ENCODE measurements around the gene CYP26B1. TPM values are rescaled to one million over a fixed set of nuclear protein-coding genes. Genes with fewer than 3 reads are reported as not detected.

The CYP26B1 gene
- total RNA-seq, 1 experiment from 2014 or later: 0.05 TPM

DNA sequence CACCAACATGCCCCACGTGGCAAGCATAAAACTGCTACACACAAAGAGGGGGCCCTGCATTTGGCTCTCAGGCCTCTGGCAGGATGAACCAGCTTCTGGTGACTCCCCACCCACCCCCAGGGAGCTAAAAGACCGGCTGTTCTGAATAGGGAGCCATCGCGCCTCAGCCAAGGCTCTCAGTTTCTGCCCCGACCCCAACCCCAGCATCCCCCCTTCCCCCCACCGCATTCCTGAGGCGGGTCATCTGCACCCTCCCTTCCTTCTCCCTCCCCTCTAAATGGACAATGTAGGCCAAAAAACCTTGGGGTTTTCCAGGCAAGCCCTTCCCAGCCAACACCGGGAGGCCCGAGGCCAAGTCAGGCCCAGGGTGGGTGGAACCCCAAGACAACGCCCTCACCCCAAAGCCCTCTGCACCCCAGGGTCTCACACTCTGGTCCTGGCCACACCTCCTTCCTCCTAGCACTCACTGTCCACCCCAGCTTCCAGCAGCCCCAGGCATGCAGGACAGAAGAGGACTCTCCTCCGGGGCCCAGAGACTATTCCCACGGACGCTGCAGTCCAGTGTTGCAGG lies 5.7 kb downstream of the CYP26B1 start:
- no peak for DNase-seq (ENCODE audit: low spot score)

DNA sequence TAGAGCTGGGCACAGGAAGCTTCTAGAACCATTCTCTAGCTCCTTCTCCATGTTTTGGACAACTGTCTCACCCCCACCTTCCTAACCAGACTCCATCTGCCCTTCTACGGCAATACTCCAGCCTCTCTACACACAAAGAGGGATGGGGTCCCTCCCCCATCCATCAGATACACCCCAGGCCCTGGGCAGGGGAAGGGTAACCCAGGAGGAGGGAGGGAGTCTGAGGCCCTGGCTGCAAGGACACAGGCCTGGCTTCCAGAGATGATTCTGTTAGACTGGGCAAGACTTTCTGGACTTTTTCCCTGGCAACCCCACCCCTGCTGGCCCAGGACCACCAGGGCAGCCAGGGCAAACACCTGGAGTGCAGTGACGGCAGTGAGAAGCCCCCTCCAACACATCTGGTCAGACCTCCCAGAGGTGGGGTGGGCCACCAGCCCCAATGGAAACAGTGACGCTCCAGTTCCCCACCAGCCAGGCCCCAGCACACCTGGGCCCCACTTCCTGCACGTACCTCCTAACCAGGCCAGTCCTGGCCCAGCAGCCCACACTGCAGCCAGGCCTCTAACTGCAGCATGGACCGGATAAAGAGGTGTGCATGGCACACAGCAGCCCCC lies 6.5 kb downstream of the CYP26B1 start:
- no peak for DNase-seq (ENCODE audit: low spot score)

DNA sequence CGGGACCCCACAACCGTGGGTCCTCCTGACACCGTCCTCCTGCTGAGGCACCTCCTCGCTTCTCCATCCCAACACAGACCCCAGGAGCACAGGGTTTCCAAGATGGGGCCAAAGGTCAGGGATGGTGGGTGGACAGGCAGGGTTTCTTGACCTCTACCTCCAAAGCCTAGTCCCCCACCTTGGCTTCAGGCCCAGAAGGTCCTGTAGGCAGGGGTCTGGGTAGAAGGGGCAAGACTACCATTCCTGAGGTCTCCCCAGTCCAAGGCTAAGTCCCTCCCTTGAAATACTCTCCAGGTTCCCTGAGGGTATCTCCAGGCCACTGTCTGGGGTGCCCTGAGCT lies 7.1 kb downstream of the CYP26B1 start:
- no peak for DNase-seq (ENCODE audit: low spot score)

GRCh38 chr2:72139874-72140620 lies 7.6 kb downstream of the CYP26B1 start:
- no peak for DNase-seq (ENCODE audit: low spot score)

DNA sequence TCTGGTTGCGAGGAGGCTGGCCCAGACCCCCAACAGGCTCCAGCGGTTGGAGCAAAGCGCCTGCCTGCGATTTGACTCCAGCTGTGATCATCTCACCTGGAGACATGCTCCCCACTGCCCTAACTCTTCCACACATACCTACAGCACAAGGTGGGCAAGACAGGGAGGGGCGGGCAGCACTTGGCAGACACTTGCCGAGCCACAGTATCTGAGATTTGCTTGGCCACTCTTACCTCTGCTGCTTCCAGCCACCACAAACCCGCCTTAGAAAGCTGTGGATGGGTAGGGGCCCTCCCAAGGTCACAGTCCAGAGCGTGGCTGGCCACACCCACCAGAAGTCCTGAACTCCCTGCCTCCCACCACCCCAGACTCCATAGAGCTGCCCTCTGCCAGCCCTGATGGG lies 8.2 kb downstream of the CYP26B1 start:
- no peak for DNase-seq (ENCODE audit: low spot score)

DNA sequence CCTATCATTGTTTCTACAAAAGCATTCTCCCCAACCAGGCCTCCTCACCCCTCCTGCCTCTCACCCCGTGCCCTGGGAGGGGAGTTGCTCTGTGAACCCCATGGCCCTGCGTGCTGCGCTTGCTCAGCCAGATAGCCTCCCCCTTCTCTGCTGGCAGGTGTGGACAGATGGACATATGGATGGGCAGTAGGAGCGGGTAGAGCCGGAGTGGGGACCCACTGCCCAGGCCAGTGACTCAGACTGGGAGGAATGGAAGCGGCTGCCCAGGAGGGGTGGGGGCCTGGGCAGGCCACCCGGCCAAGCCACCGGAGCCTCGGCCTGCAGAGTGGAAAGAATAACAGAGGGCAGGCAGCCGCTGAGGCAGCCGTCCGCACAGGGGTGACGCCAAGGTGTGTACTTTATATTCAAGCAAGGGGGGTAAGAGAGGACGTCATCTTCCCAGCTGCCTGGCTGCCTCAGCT lies 8.7 kb downstream of the CYP26B1 start:
- peak; percentile 29 for DNase-seq (ENCODE audit: low spot score)

DNA sequence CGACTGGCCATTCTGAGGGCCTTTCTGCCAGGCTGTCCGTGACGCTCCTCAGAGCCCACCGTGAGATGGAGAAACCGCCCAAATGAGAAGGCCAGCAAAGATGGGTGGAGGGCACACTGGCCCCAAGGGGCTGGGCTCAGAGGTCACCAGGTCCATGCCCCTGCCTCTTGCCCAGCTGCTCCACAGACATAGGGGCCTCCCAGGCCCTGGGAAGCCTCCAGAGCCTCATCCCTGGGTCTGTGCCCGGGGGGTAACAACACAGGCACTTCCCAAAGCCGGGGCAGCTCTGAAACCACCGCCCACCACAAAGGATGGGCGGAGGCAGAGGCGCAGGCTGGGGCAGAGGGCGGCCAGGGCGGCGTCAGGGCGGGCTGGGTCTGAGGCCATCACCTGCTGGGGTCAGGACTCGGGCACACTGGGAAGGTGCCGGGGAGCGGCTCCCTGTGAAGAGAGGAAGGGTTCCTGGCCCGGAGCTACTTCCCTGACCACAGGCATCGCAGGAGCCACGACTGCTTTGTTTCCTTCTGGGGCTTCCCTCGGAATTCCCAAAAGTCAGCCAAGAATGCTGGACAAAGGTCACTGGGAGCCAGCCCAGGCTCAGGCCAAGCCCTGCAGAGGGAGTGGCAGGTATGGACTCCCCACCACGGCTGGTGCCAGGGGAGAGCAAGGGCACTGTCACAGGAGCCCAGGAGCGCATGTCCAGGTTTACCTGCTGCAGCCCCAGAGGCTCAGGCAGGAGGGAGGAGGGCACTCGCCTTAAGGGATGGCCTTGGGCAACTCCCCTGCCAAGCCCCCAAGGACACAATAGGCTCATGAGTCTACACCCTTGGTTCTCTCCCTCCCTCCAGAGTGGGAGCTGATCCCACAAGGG lies 9.4 kb downstream of the CYP26B1 start:
- peak; percentile 72 for DNase-seq (ENCODE audit: low spot score)

DNA sequence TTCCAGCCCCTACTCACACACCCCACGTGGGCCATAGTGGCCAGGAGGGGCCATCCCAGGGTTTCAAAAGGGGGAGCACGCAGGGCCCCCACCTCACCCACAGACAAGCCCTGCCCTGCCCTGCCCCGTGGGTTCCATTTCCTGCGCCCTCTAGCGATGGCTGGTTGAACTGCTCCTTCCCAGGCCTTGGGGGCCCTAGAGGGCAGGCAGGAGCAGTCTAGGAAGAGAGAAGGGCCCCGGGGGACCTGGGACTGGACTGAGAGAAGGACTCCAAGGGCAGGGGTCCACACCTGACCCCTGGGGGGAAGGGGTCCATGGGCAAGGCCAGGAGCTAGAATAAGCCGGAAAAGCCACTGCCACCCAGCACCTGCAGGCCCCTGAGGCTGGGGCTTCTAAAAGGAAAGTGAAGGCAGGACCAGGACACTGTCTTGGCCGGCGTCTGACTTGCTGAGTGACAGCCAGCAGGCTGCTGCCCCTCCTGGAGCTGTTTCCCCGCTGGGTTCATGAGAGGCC lies 10.1 kb downstream of the CYP26B1 start:
- peak; percentile 80 for DNase-seq (ENCODE audit: low spot score)

DNA sequence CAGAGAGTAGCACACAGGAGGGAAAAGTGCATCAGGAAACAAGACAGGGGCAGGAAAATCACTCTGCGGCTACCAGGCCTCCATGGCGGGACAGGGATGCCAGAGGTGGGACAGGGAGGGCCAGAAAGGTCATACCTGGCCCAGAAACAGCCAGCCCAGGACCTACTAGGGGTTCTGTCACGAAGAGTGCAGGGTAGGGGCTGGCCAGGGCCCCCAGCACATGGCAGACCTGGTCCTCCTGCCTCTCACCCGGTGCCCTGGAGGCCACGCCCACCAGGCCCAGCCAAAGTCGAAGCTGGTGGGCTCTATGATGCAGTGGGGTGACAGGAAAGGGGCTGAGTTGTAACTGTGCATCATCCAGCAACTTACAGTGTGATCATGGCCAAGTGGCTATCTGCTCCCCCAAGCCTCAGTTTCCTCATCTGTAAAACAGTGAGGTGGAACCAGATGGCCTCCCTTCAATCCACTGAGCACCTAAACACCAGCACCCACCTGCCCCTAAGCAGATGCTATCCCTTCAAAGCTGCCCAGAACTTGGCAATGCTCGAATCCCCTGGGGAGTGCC lies 10.6 kb downstream of the CYP26B1 start:
- no peak for DNase-seq (ENCODE audit: low spot score)

DNA sequence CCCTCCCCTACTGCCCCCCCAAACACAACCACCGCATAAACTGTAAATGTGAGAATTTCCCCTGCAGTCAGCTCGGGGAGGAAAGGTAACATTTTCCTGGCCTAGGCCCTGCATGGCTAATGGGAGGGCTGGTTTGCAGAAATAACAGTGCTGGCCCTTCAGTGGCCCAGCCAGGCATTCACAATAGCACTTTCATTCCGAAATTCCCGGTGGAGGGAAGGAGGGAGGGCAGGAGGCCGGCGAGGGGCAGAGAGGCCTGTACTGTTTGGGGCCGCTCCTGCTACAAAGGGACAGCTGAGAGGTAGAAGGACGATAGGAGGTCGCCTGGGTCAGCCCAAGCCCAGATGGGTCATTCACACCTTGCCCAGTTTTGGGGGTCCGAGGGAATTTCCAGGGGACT lies 11.3 kb downstream of the CYP26B1 start:
- DNase-seq (ENCODE audit: low spot score): no peak

- no peak for DNase-seq (ENCODE audit: low spot score)
Measured at GRCh38 chr2:72135921-72136320, 11.7 kb downstream of the CYP26B1 start.

- no peak for DNase-seq (ENCODE audit: low spot score)
Measured at GRCh38 chr2:72134997-72135800, 12.5 kb downstream of the CYP26B1 start.

GRCh38 chr2:72134408-72134996 lies 13.2 kb downstream of the CYP26B1 start:
- no peak for DNase-seq (ENCODE audit: low spot score)

DNA sequence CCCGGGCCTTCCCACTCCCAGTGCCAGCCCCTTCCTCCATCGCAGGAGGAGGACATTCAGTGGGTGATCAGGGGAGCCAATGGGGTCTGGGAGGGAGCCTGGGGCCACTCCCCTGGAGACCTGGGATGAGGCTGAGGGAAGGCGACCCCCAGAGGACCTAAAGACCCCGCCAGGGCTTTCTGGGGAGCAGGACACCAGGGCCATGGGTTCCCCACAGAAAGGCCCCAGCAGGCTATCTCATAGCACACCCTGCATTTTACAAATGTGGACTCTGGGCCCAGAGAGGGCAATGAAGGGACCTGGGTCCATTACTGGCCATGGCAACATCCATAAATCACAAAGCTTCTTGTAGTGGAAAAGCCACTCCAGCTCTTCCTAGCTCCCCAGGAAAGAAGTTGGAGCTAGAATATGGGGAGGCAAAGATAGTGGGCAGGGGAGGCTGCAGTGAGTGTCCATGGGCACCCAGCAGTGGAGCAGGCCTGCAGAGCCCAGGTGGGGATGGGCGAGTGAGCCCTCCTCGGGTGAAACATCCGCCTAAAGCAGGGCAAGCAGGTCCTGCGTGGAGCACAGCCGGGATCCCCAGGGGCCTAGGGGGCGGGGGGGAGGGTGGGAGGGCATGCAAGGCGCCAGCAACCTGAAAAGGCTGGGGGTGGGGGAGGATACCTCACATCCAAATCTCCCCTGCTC lies 13.8 kb downstream of the CYP26B1 start:
- no peak for DNase-seq (ENCODE audit: low spot score)

DNA sequence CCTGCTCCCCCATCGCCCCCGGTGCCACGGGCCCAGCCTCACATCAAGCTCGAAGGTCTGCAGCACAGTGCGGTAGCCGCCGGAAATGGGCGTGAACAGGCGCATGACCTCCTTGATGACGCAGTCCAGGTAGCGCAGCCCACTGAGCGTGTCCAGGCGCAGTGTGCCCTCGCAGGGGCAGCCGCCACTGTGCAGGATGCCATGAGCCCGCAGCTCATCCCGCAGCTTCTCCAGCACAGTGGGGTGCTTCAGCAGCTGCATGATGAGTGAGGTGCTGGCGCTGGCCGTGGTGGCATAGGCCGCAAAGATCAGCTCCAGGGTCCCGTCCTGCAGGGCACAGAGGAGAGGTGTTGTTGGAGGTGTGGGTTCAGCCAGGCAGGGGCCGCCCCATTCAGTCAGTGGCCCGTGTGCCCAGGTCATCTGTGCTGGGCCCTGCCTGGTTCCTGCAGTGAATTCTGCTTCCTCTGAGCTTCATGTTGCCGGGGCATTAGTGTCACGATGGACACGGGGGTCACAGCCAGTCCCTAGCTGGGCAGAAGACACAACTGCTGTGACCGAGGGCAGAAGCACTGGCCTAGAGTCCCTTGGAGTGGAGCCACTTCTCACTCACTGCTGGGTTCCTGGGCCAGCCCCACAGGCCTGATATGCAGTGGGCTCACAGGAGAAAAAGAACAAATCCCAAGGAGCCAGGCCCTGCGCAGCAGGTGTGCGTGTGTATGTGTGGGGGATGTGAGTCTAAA lies 14.5 kb downstream of the CYP26B1 start:
- no peak for DNase-seq (ENCODE audit: low spot score)

GRCh38 chr2:72131916-72132841 lies 15.5 kb downstream of the CYP26B1 start:
- DNase-seq (ENCODE audit: low spot score): no peak

- DNase-seq (ENCODE audit: low spot score): no peak
Measured at GRCh38 chr2:72131371-72131891, 16.2 kb downstream of the CYP26B1 start.

Measured in HT-29 (cell line).